Measurements from ENCODE around the gene ERC1.

The ERC1 gene

DNA sequence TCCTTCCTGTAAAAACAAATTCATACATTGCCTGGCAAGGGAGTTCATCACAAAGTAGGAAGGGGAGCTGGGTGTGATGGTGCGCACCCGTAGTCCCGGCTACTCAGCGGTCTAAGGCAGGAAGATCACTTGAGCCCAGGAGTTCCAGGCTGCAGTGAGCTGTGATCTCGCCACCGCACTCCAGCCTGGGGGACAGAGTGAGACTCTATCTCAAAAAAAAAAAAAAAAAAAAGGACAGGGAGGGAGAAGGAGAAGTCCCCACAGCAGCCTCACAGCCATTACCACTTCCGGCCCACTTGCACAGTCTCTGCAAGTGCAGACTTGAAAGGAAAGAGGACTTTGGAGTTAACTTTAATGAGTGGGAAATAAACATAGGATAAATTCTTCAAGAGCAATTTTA lies 482.4 kb downstream of the ERC1 start:
- Histone ChIP-seq H3K4me3 (replicated peaks; ENCODE audit: insufficient read depth, low read length) (no peak overlapping the region), H3K27ac (replicated peaks) (peak overlapping the region; percentile 60), H3K27me3 (ENCODE audit: insufficient read depth, poor library complexity, severe bottlenecking) (no peaks in the 10 kb centered on the region)
- TF ChIP-seq POLR2AphosphoS5 (IDR thresholded peaks at IDR 0.05; ENCODE audit: low read depth) (peak; percentile 53; the same call in 1 of the 2 replicates), GABPA (IDR thresholded peaks at IDR 0.05; ENCODE audit: low read depth) (peak; percentile 53; the same call in 1 of the 2 replicates), SPI1 (IDR thresholded peaks at IDR 0.05; ENCODE audit: borderline replicate concordance, low read depth) (peak; percentile 67; the same call in 1 of the 2 replicates)
- TF ChIP-seq, protein P1, sequence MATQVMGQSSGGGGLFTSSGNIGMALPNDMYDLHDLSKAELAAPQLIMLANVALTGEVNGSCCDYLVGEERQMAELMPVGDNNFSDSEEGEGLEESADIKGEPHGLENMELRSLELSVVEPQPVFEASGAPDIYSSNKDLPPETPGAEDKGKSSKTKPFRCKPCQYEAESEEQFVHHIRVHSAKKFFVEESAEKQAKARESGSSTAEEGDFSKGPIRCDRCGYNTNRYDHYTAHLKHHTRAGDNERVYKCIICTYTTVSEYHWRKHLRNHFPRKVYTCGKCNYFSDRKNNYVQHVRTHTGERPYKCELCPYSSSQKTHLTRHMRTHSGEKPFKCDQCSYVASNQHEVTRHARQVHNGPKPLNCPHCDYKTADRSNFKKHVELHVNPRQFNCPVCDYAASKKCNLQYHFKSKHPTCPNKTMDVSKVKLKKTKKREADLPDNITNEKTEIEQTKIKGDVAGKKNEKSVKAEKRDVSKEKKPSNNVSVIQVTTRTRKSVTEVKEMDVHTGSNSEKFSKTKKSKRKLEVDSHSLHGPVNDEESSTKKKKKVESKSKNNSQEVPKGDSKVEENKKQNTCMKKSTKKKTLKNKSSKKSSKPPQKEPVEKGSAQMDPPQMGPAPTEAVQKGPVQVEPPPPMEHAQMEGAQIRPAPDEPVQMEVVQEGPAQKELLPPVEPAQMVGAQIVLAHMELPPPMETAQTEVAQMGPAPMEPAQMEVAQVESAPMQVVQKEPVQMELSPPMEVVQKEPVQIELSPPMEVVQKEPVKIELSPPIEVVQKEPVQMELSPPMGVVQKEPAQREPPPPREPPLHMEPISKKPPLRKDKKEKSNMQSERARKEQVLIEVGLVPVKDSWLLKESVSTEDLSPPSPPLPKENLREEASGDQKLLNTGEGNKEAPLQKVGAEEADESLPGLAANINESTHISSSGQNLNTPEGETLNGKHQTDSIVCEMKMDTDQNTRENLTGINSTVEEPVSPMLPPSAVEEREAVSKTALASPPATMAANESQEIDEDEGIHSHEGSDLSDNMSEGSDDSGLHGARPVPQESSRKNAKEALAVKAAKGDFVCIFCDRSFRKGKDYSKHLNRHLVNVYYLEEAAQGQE (IDR thresholded peaks at IDR 0.05; ENCODE audit: insufficient replicate concordance, low read depth): no peak
- TF ChIP-seq, protein P2, sequence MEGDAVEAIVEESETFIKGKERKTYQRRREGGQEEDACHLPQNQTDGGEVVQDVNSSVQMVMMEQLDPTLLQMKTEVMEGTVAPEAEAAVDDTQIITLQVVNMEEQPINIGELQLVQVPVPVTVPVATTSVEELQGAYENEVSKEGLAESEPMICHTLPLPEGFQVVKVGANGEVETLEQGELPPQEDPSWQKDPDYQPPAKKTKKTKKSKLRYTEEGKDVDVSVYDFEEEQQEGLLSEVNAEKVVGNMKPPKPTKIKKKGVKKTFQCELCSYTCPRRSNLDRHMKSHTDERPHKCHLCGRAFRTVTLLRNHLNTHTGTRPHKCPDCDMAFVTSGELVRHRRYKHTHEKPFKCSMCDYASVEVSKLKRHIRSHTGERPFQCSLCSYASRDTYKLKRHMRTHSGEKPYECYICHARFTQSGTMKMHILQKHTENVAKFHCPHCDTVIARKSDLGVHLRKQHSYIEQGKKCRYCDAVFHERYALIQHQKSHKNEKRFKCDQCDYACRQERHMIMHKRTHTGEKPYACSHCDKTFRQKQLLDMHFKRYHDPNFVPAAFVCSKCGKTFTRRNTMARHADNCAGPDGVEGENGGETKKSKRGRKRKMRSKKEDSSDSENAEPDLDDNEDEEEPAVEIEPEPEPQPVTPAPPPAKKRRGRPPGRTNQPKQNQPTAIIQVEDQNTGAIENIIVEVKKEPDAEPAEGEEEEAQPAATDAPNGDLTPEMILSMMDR (IDR thresholded peaks at IDR 0.05; ENCODE audit: insufficient read depth, low read length): no peak
- peak; percentile 25 to 83 for DNase-seq (ENCODE audit: low read depth in 1 of 2, low spot score in 1 of 2)

DNA sequence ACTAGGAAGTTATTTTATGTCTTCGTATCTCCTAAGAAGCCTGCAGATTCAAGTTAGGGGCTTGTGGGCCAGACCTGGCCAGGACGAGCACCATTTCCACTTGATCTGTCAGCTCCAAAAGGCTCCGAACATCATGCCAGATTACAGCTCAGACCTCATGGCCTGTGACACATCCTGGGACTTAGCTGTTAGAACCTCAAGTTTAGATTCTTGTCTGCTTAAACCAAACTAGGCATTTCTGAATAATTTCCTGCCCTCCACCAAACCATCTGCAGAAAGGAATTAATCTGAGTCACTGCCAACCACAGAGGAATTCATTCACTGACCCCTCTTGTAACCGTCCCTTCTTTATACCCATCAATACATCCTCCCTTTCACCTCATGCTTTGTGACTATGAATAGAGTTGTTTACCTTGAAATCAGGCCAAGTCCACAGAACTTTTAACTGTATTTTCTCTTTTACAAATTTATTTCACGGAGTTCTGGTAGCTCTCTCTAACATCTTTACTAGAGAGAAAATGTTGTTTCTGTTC lies 483.1 kb downstream of the ERC1 start:
- Histone ChIP-seq H3K4me3 (replicated peaks; ENCODE audit: insufficient read depth, low read length) (no peak overlapping the region), H3K27ac (replicated peaks) (peak overlapping the region; percentile 60), H3K27me3 (ENCODE audit: insufficient read depth, poor library complexity, severe bottlenecking) (no peaks in the 10 kb centered on the region)
- no peak for TF ChIP-seq GABPA (IDR thresholded peaks at IDR 0.05; ENCODE audit: low read depth)
- peak in 1 of 2 experiments; percentile 15 for DNase-seq (ENCODE audit: low read depth in 1 of 2, low spot score in 1 of 2)

DNA sequence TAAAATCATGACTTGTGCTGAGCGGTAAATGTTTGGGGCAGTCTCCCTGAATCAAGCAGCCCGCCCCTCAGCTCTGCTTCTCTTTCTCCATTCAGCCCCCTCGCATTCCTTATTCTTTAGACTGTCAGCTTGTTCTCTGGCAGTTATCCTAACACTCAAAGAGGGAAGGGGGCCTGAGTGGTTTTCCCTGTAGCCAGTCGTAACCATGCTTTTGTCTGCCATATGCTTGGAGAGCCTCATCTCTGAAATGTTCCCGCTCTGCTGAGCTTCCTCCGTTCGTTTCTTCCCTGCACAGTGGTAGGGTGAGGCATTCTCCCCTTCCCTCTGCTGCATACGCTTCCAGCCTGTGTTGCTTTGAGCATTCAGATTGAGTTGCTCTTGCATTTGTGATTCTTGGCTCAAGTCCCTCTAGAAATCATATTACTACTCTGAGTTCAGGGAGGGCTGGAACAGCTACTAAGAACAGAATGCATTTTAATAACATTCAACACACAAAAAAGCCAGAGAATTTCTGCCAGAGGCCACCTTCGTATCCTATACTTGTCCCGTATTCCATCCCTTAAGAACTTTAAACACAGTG lies 483.6 kb downstream of the ERC1 start:
- Histone ChIP-seq H3K27ac (replicated peaks) (peak overlapping the region; percentile 60), H3K27me3 (ENCODE audit: insufficient read depth, poor library complexity, severe bottlenecking) (no peaks in the 10 kb centered on the region), H3K4me3 (replicated peaks; ENCODE audit: insufficient read depth, low read length) (no peak overlapping the region)
- no peak for DNase-seq (ENCODE audit: low read depth in 1 of 2, low spot score in 1 of 2)
- no peak for TF ChIP-seq POLR2AphosphoS5 (IDR thresholded peaks at IDR 0.05; ENCODE audit: low read depth)

DNA sequence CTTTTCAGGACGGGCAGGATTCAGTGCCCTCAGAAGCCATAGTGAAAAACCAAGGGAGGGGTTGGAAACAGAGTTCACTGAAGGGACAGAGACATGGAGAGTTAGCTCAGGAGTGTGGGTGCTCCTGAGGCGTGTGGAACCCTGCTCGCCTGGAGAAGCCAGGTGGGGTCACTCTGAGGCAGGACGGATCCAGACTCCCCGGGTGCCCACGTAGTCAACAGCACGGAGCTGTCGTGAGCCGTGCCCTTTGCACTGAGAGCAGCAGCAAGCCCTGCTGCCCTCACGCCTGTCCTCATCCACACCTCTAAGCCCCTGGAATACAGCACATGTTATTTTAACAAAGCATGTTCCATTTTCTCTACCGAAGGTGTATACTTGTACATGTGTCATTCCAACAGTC lies 488.6 kb downstream of the ERC1 start:
- Histone ChIP-seq H3K27me3 (ENCODE audit: insufficient read depth, poor library complexity, severe bottlenecking) (no peaks in the 10 kb centered on the region), H3K27ac (replicated peaks) (no peak overlapping the region), H3K4me3 (replicated peaks; ENCODE audit: insufficient read depth, low read length) (no peak overlapping the region)
- no peak for DNase-seq (ENCODE audit: low read depth in 1 of 2, low spot score in 1 of 2)
- TF ChIP-seq GABPA (IDR thresholded peaks at IDR 0.05; ENCODE audit: low read depth) (no peak), POLR2AphosphoS5 (IDR thresholded peaks at IDR 0.05; ENCODE audit: low read depth) (no peak), SPI1 (IDR thresholded peaks at IDR 0.05; ENCODE audit: borderline replicate concordance, low read depth) (no peak)
- TF ChIP-seq, protein P2 (IDR thresholded peaks at IDR 0.05; ENCODE audit: insufficient read depth, low read length): no peak
- TF ChIP-seq, protein P1 (IDR thresholded peaks at IDR 0.05; ENCODE audit: insufficient replicate concordance, low read depth): no peak

DNA sequence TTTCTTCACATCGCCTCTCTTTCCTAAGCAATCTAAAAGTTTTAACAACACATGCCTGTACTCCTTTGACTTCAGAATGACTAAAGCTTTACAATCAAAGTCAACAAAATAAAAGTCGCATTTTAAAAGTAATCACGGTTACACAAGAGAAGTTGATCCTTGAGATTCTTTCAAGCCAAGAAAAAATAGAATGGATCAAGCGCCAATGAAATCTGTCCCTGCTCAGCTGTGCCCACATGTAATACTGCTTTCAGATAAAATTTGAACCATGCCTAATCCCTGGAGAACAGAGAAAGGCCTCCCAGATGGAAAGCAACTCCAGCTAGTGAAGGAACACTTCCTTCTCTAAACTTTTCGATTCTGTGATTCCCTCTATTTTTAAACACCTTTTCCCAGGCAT lies 490.3 kb downstream of the ERC1 start:
- H3K4me3 ChIP-seq (replicated peaks; ENCODE audit: insufficient read depth, low read length): no peak overlapping the region
- TF ChIP-seq, protein P2 (IDR thresholded peaks at IDR 0.05; ENCODE audit: insufficient read depth, low read length): no peak
- TF ChIP-seq, protein P1 (IDR thresholded peaks at IDR 0.05; ENCODE audit: insufficient replicate concordance, low read depth): no peak
- no peak for TF ChIP-seq POLR2AphosphoS5 (IDR thresholded peaks at IDR 0.05; ENCODE audit: low read depth)
- TF ChIP-seq GABPA (IDR thresholded peaks at IDR 0.05; ENCODE audit: low read depth): no peak
- TF ChIP-seq SPI1 (IDR thresholded peaks at IDR 0.05; ENCODE audit: borderline replicate concordance, low read depth): no peak
- DNase-seq (ENCODE audit: low read depth in 1 of 2, low spot score in 1 of 2): no peak
- no peaks in the 10 kb centered on the region for H3K27me3 ChIP-seq (ENCODE audit: insufficient read depth, poor library complexity, severe bottlenecking)
- H3K27ac ChIP-seq (replicated peaks): no peak overlapping the region
